ENCODE measurements around the gene CBX6. TPM values are rescaled to one million over a fixed set of nuclear protein-coding genes. Genes with fewer than 3 reads are reported as not detected.
A peak's percentile ranks its signal among the peaks of the same experiment; 100 is the strongest.

The CBX6 gene
- total RNA-seq, 1 donor from 2014 or later, result 32.9 TPM

GRCh38 chr22:38879961-38880360 is 7.9 kb upstream of the CBX6 start:
- no peak overlapping the region for H3K4me3 ChIP-seq
- H3K27me3 ChIP-seq (ENCODE audit: low read depth), result no peaks in the 10 kb centered on the region
- no peaks in the 10 kb centered on the region for H3K36me3 ChIP-seq
- H3K27ac ChIP-seq (replicated peaks), result no peak overlapping the region
- peaks cover 6% of the 10 kb centered on the region for H3K9me3 ChIP-seq (replicated peaks)
- no peak for TF ChIP-seq CTCF (IDR thresholded peaks at IDR 0.05; ENCODE audit: borderline replicate concordance)
- peaks cover 26% of the 10 kb centered on the region for H3K4me1 ChIP-seq
- intact Hi-C loops (cut with micrococcal nuclease), result no loop called here
- no peak for DNase-seq

GRCh38 chr22:38879108-38879729 is 7.2 kb upstream of the CBX6 start:
- Histone ChIP-seq H3K4me3 (no peak overlapping the region), H3K36me3 (no peaks in the 10 kb centered on the region), H3K27ac (replicated peaks) (no peak overlapping the region), H3K9me3 (replicated peaks) (peaks cover 6% of the 10 kb centered on the region), H3K4me1 (peaks cover 26% of the 10 kb centered on the region), H3K27me3 (ENCODE audit: low read depth) (no peaks in the 10 kb centered on the region)
- DNase-seq, result no peak
- intact Hi-C loops (cut with micrococcal nuclease), result no loop called here
- TF ChIP-seq CTCF (IDR thresholded peaks at IDR 0.05; ENCODE audit: borderline replicate concordance), result no peak

GRCh38 chr22:38878001-38878400 is 6.0 kb upstream of the CBX6 start:
- intact Hi-C loops (cut with micrococcal nuclease), result no loop called here
- no peak for DNase-seq
- H3K27ac ChIP-seq (replicated peaks), result no peak overlapping the region
- no peak overlapping the region for H3K4me3 ChIP-seq
- no peaks in the 10 kb centered on the region for H3K36me3 ChIP-seq
- H3K27me3 ChIP-seq (ENCODE audit: low read depth), result no peaks in the 10 kb centered on the region
- H3K9me3 ChIP-seq (replicated peaks), result peaks cover 6% of the 10 kb centered on the region
- H3K4me1 ChIP-seq, result peaks cover 31% of the 10 kb centered on the region
- no peak for TF ChIP-seq CTCF (IDR thresholded peaks at IDR 0.05; ENCODE audit: borderline replicate concordance)

DNA sequence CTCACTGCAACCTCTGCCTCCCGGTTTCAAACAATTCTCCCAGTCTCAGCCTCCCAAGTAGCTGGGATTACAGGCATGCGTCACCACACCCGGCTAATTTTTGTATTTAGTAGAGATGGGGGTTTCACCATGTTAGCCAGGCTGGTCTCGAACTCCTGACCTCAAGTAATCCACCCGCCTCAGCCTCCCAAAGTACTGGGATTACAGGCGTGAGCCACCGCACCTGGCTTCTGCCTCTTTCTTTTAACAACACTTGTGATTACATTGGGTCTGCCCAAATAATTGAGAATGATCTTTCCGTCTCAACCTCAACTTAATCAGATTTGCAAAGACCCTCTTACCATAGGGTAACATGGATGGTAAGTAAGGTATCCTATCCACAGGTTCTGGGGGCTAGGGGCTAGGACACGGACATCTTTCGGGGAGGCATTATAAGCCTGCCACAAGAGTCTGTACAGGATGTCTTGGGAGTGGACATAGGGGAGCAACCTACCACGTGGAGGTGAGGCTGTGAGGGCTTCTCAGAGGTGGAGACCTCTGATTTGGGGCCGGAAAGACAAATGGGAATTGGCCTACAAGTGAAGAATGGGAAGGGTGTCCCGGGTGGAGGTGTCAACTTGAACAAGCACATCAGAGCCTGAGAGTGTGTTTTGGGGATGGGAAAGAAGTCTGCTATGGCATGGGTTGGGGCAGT is 2.7 kb upstream of the CBX6 start:
- no peak overlapping the region for H3K27ac ChIP-seq (replicated peaks)
- TF ChIP-seq CTCF (IDR thresholded peaks at IDR 0.05; ENCODE audit: borderline replicate concordance), result no peak
- H3K27me3 ChIP-seq (ENCODE audit: low read depth), result no peaks in the 10 kb centered on the region
- no peak for DNase-seq
- H3K4me1 ChIP-seq, result peaks cover 36% of the 10 kb centered on the region
- no peaks in the 10 kb centered on the region for H3K36me3 ChIP-seq
- peaks cover 6% of the 10 kb centered on the region for H3K9me3 ChIP-seq (replicated peaks)
- intact Hi-C loops (cut with micrococcal nuclease), result no loop called here
- no peak overlapping the region for H3K4me3 ChIP-seq

DNA sequence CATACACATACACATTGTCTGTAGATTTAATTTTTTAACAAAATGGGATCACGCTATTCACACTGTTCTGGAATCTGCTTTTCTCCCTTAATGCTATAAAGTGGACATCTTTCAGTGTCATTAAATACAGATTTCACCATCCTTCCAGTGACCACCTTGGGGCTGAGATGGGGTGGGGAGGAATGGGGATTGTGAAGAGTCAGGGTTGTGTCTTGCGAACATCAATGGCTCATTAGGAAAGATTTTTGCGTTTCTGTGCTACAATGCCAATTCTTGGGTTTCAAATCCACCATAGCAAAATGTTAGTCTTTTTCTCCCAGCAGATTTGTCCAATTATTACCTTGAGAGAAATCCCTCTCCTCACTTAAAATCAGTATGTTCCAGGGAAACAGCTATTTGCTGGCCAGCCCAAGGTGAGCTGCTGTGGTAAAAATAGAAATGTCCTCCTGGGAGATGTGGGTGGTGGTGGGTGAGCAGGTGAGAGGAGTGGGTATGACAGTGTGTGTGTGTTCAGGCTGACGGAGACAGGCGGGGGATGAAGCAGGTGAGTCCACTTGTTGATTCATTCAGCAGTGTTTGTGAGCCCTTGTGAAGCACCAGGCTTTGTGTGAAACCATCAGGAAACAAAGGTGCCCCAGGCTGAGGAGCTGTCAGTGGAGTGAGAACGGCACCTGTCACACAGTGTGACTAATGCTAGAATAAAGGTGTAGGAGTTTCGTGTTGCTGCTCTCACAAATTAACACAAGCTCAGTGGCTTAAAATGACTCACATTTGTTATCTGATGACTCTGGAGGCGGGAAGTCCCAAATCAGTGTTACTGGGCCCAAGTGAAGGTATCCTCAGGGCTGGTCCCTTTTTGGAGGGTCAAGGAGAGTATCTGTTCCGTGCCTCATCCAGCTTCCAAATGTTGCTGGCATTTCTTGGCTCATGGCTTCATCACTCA is 1.7 kb upstream of the CBX6 start:
- H3K9me3 ChIP-seq (replicated peaks), result peaks cover 6% of the 10 kb centered on the region
- intact Hi-C loops (cut with micrococcal nuclease), result no loop called here
- H3K36me3 ChIP-seq, result no peaks in the 10 kb centered on the region
- peak overlapping the region; percentile 74 for H3K4me3 ChIP-seq
- peak overlapping the region; percentile 94 for H3K27ac ChIP-seq (replicated peaks)
- DNase-seq, result no peak
- TF ChIP-seq CTCF (IDR thresholded peaks at IDR 0.05; ENCODE audit: borderline replicate concordance), result no peak
- no peaks in the 10 kb centered on the region for H3K27me3 ChIP-seq (ENCODE audit: low read depth)
- peaks cover 45% of the 10 kb centered on the region for H3K4me1 ChIP-seq
